Measurements from ENCODE around the gene TMUB1.

The TMUB1 gene

DNA sequence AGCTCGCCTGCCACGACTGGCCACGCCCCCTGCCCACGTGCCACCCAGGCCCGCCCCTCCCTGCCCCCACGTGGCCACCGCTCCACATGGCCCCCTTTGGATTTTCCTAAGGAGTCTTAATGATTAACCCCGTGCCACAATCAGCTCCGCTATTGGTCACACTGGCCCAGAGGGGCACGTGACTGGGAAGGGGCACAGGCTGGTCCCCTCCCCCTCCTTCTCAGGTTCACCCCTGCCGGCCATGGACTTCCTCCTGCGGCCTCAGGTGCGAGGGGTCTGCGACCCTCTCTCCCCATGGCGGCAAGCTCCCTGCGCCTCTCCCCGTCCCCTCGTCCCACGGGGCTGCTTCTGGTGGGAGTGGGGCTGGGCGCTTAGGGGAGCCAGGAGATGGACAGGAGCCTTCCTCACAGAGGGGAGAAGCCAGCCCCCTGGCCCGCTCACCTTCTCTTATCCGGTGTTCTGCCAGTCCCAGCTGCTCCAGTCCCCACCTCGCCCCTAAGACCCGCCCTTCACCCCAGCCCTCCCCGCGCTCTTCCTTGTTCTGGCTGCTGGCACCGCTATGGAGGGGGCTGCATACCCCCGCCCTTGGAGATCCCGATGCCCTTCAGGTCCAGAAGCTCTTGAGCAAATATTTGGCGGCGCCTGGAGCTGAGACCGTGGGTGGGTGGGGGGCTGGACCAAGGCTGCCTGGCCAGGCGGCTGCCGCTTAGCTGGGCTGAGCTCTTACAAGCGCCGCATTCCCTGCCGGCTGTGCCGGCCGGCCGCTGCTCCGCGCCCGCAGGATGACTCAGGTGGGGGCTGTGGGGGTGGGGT, 20.7 kb downstream of the TMUB1 start:
- H3K4me3 ChIP-seq (ENCODE audit: low read depth, low read length) = no peak overlapping the region
- TF ChIP-seq, protein P1, sequence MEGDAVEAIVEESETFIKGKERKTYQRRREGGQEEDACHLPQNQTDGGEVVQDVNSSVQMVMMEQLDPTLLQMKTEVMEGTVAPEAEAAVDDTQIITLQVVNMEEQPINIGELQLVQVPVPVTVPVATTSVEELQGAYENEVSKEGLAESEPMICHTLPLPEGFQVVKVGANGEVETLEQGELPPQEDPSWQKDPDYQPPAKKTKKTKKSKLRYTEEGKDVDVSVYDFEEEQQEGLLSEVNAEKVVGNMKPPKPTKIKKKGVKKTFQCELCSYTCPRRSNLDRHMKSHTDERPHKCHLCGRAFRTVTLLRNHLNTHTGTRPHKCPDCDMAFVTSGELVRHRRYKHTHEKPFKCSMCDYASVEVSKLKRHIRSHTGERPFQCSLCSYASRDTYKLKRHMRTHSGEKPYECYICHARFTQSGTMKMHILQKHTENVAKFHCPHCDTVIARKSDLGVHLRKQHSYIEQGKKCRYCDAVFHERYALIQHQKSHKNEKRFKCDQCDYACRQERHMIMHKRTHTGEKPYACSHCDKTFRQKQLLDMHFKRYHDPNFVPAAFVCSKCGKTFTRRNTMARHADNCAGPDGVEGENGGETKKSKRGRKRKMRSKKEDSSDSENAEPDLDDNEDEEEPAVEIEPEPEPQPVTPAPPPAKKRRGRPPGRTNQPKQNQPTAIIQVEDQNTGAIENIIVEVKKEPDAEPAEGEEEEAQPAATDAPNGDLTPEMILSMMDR (IDR thresholded peaks at IDR 0.05; ENCODE audit: low read depth, low read length, missing control alignments) = no peak
- no peak for DNase-seq (ENCODE audit: low read depth)

DNA sequence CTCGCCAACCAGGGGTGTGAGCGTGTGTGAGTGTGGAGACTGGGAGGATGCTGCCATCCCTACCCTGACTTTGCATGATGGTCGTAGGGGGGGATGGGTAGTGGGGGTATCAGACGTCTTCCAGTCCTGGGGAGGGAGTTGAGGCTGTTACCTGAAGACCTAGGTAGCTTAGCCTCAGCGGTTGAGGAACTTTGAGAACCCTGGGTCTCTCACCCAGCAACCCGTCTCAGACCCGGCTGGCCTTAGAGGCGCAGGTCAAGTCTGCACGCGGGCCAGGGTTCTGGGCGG, 21.2 kb downstream of the TMUB1 start:
- no peak overlapping the region for H3K4me3 ChIP-seq (ENCODE audit: low read depth, low read length)
- DNase-seq (ENCODE audit: low read depth) = no peak
- TF ChIP-seq, protein P1 (IDR thresholded peaks at IDR 0.05; ENCODE audit: low read depth, low read length, missing control alignments) = no peak

DNA sequence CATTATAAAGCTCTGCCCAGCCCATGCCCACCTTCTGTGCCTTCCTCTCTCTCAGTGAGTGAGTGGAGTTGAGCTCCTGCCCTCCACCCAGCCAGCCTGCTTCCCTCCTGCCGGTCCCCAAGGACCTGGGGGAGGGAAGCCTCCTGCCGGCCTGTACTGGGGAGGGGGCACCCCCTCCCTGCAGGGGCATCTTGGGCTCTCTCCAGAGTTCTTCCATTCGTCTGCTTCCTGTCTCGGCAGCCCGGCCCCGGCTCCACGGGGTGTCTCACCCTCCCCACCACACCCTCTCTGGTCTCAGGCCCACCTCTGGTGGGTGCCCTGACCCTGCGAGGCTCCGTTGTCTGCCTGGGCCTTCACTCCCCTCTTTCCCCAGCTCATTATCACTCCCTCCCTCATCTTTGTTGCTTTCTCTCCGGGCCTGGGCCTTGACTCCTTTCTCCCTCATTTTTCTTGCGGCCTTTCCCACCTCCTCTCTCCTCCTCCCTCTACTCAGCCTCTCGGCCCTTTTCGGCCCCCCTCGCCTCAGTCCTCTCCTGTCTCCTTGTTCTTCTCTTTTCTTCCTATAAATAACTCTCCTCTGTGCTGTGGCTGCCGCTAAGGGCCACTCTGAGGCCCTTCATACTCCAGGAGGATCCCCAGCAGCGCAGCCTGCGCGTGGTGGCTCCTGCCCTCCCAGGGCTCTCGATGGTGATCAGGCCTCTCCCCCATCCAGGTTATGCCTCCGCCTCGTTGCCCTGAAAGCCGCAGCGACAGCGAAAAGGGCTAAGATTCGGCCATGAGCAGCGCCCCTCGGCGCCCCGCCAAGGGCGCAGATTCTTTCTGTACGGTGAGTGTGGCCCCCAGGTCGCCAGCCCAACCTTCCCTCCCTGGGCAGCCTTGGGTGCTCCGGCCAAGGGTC, 21.8 kb downstream of the TMUB1 start:
- TF ChIP-seq, protein P1 (IDR thresholded peaks at IDR 0.05; ENCODE audit: low read depth, low read length, missing control alignments) = no peak
- no peak overlapping the region for H3K4me3 ChIP-seq (ENCODE audit: low read depth, low read length)
- no peak for DNase-seq (ENCODE audit: low read depth)

DNA sequence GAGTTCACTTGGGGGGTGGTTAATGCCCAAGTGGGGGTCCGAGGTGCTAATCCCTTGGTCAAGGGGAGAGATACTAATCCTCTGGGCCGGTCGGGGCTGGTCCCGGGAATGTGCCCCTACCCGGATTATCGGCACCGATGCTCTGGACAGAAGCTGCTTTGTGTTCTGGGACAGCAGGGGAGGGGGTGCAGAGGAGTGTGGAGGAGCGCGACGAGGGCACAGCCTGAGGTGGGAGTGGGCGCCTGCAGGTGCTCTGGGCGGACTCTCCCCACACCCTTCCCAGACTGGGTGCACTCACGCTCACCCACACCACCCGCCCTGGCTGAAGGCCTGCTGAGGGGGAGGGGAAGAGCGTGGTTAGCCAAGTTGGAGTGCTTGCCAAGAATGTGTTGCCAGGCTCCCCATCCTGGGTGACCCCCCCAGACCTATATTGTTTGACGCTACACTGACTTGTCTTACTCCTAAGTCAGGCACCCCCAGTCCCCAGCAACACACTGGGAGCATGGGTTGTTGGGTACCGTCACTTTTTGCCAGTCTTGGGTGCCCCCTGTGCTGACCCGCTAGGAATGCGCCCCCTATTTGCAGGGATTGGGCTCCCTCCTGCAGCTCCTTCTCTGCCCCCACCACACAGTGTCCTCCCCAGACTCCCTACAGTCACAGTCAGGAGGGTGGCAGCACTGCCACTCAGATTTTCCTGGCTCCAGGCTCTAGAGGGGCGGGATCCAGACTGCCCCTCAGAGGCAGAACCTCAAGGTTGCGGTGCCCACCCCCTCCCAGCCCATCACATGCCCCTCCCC, 22.7 kb downstream of the TMUB1 start:
- TF ChIP-seq, protein P1 (IDR thresholded peaks at IDR 0.05; ENCODE audit: low read depth, low read length, missing control alignments) = peak; percentile 17
- H3K4me3 ChIP-seq (ENCODE audit: low read depth, low read length) = peak overlapping the region; percentile 64
- no peak for DNase-seq (ENCODE audit: low read depth)

DNA sequence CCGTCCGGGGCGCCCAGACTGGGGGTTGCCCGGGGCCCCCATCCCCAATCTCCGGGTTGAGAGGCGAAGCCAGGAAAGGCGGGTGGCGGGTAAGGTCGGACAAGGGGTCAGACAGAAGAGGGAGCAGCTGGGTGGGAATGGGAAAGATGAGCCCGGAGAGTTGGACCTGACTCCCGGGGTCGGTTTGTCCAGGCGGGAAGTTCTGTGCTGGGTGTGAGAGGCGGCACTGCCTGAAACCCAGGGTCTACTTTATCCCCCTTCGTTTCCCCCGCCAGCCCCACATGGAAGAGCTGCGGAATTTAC, 23.2 kb downstream of the TMUB1 start:
- no peak for DNase-seq (ENCODE audit: low read depth)
- H3K4me3 ChIP-seq (ENCODE audit: low read depth, low read length) = peak overlapping the region; percentile 64
- TF ChIP-seq, protein P1 (IDR thresholded peaks at IDR 0.05; ENCODE audit: low read depth, low read length, missing control alignments) = no peak

DNA sequence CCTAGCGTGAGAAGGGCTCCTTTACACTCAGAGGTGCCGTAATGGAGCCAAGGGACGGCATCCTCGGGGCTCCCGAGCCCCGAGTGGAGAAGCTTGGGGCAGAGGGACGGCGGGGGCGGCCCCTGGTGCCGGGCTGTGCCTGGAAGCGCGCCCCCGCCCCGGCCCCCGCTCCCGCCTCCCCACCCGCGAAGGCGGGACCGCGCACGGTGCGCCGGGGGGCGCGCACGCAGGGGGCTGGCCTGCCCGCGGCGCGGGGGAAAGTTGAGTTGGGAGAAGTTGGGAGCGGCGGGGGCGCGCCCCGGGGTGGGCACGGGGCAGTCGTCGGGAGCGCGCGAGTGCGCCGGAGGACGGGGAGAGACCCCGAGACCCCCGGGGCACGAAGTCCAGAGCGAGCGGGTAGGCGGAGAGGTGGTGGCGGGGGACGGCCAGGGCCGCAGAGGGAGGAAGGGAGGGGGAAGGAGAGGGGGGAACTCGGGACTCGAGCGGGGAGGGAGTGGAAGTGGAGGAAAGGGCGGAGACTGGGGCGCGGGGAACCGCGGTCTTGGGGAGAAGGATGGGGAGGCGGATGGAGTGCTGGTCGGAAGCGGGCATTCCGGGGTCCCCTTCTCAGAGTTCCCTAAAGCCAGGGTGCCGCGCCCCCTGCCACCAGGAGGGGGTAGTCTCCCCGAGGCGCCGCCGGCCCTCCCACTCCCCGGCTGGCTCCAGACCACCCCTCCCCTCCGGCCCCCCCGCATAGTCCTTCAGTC, 23.8 kb downstream of the TMUB1 start, which contains the start of gene SLC4A2:
TSS of gene SLC4A2 (plus strand) at position 223 of the 746 bp plus-strand sequence. CDS start 2,399 bp downstream, outside the sequence.
- H3K4me3 ChIP-seq (ENCODE audit: low read depth, low read length) = peak within 1 kb of the TSS; percentile 64
- TF ChIP-seq, protein P1 (IDR thresholded peaks at IDR 0.05; ENCODE audit: low read depth, low read length, missing control alignments) = peak; percentile 63
- no peak for DNase-seq (ENCODE audit: low read depth)

All from GM12864 (cell line).